SK-N-SH (cell line): ENCODE data around the gene ADORA3. TPM values are rescaled to one million over a fixed set of nuclear protein-coding genes. Genes with fewer than 3 reads are reported as not detected.

Experiments
- CTCF ChIA-PET: fragments of 300-600, 350-600 bp; formaldehyde crosslinking; extraction: SDS; loops from one replicate; lab custom pipeline; 2021; lab: Yijun Ruan, JAX
- POLR2A ChIA-PET: fragments of 350-600 bp; sonication (Branson Sonifier 250); formaldehyde crosslinking; extraction: SDS; loops from one replicate; lab custom pipeline; 2020; ENCODE audit warnings: antibody characterized with exemption, inconsistent platforms; lab: Yijun Ruan, JAX
- DNase-seq: peaks from one replicate; pipeline ENCODE4 v3.0.0; 2012
- H2AFZ ChIP-seq: fragments of 200-600 bp; sonication (generic); 2 replicates; pipeline ENCODE4 v1.8.1; 2016; ENCODE audit warnings: antibody characterized with exemption, mild to moderate bottlenecking, low read depth
- H3F3A ChIP-seq: fragments of 200-600 bp; sonication (generic); replicated peaks from 2 replicates; pipeline ENCODE3; 2016; ENCODE audit warnings: antibody characterized with exemption, mild to moderate bottlenecking; ENCODE audit not compliant: insufficient read depth
- H3K27ac ChIP-seq, 2 experiments: fragments of 200-500 bp in 1 of 2; fragments of 200-600 bp in 1 of 2; sonication (Bioruptor generic) in 1 of 2; sonication (generic), shearing (Covaris generic) in 1 of 2; 2 replicates each; pipeline versions ENCODE4 v1.5.1 to v1.6.1; 2014 to 2016; ENCODE audit warnings: low read depth in 2 of 2, inconsistent platforms in 1 of 2, low read length in 1 of 2, mild to moderate bottlenecking in 1 of 2, mixed read lengths in 1 of 2
- H3K27me3 ChIP-seq: fragments of 200-600 bp; sonication (generic), shearing (Covaris generic); 2 replicates; pipeline ENCODE4 v1.6.1; 2016; ENCODE audit warnings: mixed run types; ENCODE audit not compliant: insufficient read depth
- H3K36me3 ChIP-seq, 2 experiments: fragments of 200-500 bp in 1 of 2; fragments of 200-600 bp in 1 of 2; sonication (Bioruptor generic) in 1 of 2; sonication (generic) in 1 of 2; replicated peaks in 1 of 2; 2 replicates each; pipeline versions ENCODE3 to v1.5.1; 2014 to 2016; ENCODE audit warnings: low read length in 1 of 2, mild to moderate bottlenecking in 1 of 2; ENCODE audit not compliant: insufficient read depth in 2 of 2, control insufficient read depth in 1 of 2
- H3K4me1 ChIP-seq, 2 experiments: fragments of 200-500 bp in 1 of 2; fragments of 200-600 bp in 1 of 2; sonication (Bioruptor generic) in 1 of 2; sonication (generic), shearing (Covaris generic) in 1 of 2; 2 replicates each; pipeline versions ENCODE4 v1.5.1 to v1.6.1; 2014 to 2016; ENCODE audit warnings: low read depth in 1 of 2, low read length in 1 of 2, mixed run types in 1 of 2; ENCODE audit not compliant: insufficient read depth in 2 of 2, control insufficient read depth in 1 of 2
- H3K4me2 ChIP-seq: fragments of 200-600 bp; sonication (generic), shearing (Covaris generic); 2 replicates; pipeline ENCODE4 v1.6.1; 2017; ENCODE audit warnings: mixed run types
- H3K4me3 ChIP-seq, 2 experiments: fragments of 200-500 bp in 1 of 2; fragments of 200-600 bp in 1 of 2; sonication (Bioruptor generic) in 1 of 2; sonication (generic), shearing (Covaris generic) in 1 of 2; 2 replicates each; pipeline versions ENCODE4 v1.5.1 to v1.8.1; 2014 to 2016; ENCODE audit warnings: low read depth in 2 of 2, inconsistent platforms in 1 of 2, low read length in 1 of 2, mild to moderate bottlenecking in 1 of 2, mixed read lengths in 1 of 2, moderate library complexity in 1 of 2
- H3K79me2 ChIP-seq: fragments of 200-600 bp; sonication (generic); 2 replicates; pipeline ENCODE4 v1.8.1; 2017; ENCODE audit warnings: mild to moderate bottlenecking; ENCODE audit not compliant: insufficient read depth
- H3K9ac ChIP-seq: fragments of 200-600 bp; sonication (generic); 2 replicates; pipeline ENCODE4 v1.6.1; 2017; ENCODE audit warnings: mixed run types
- H3K9me2 ChIP-seq: fragments of 200-600 bp; sonication (generic); 2 replicates; pipeline ENCODE4 v1.6.1; 2017; ENCODE audit warnings: mixed run types
- H3K9me3 ChIP-seq: fragments of 200-600 bp; sonication (generic); 2 replicates; pipeline ENCODE4 v1.6.1; 2017; ENCODE audit warnings: mixed run types, mild to moderate bottlenecking, moderate library complexity
- H4K20me1 ChIP-seq: fragments of 200-600 bp; sonication (generic); 2 replicates; pipeline ENCODE4 v1.6.1; 2017; ENCODE audit warnings: mild to moderate bottlenecking, mixed run types; ENCODE audit not compliant: insufficient read depth
- CHD2 ChIP-seq: fragments of 150-350 bp; IDR thresholded peaks from 2 replicates; pipeline ENCODE4 v1.6.1; 2018; ENCODE audit warnings: low read length; ENCODE audit not compliant: partially characterized antibody
- EP300 ChIP-seq, 2 experiments: IDR thresholded peaks; 2 replicates each; pipeline versions ENCODE4 v1.4.0 to v1.6.1; 2012; ENCODE audit warnings: borderline replicate concordance in 1 of 2, low read depth in 1 of 2, low read length in 1 of 2
- EZH2phosphoT487 ChIP-seq: fragments of 200-600 bp; sonication (generic); IDR thresholded peaks from 2 replicates; pipeline ENCODE4 v1.6.1; 2017; ENCODE audit warnings: low read depth, mixed run types, mild to moderate bottlenecking, antibody characterized with exemption, moderate library complexity, borderline replicate concordance
- FOXJ3 ChIP-seq: sonication (generic); formaldehyde crosslinking; IDR thresholded peaks from 2 replicates; pipeline ENCODE4 v1.5.1; 2020; ENCODE audit warnings: mild to moderate bottlenecking, missing genetic modification reagents
- MXI1 ChIP-seq: IDR thresholded peaks from 2 replicates; pipeline ENCODE4 v1.6.1; 2012; ENCODE audit warnings: mild to moderate bottlenecking, low read depth, low read length, improper control_type of control experiment
- NFIC ChIP-seq: IDR thresholded peaks from 2 replicates; pipeline ENCODE4 v1.4.0; 2012; ENCODE audit warnings: borderline replicate concordance
- NRF1 ChIP-seq: IDR thresholded peaks from 2 replicates; pipeline ENCODE4 v1.6.1; 2012; ENCODE audit warnings: low read depth, mild to moderate bottlenecking, low read length
- POLR2AphosphoS5 ChIP-seq: IDR thresholded peaks from 2 replicates; pipeline ENCODE4 v1.6.1; 2012; ENCODE audit warnings: low read depth, low read length
- RAD21 ChIP-seq: IDR thresholded peaks from 2 replicates; pipeline ENCODE4 v1.6.1; 2012; ENCODE audit warnings: mild to moderate bottlenecking, low read length
- RCOR1 ChIP-seq: fragments of 150-350 bp; IDR thresholded peaks from 2 replicates; pipeline ENCODE4 v1.6.1; 2017; ENCODE audit warnings: antibody characterized with exemption, low read length
- RFX5 ChIP-seq: IDR thresholded peaks from 2 replicates; pipeline ENCODE4 v1.6.1; 2012; ENCODE audit warnings: mild to moderate bottlenecking, improper control_type of control experiment, low read length
- RXRA ChIP-seq: IDR thresholded peaks from 2 replicates; pipeline ENCODE4 v1.4.0; 2012; ENCODE audit warnings: low read depth, mild to moderate bottlenecking, borderline replicate concordance
- SIN3A ChIP-seq: IDR thresholded peaks from 2 replicates; pipeline ENCODE4 v1.6.1; 2012; ENCODE audit warnings: low read depth, mild to moderate bottlenecking, low read length, moderate library complexity, borderline replicate concordance
- SMC3 ChIP-seq: IDR thresholded peaks from 2 replicates; pipeline ENCODE4 v1.6.1; 2012; ENCODE audit warnings: low read depth, low read length, improper control_type of control experiment
- TAF1 ChIP-seq: IDR thresholded peaks from 2 replicates; pipeline ENCODE4 v1.6.1; 2012; ENCODE audit warnings: low read depth, mild to moderate bottlenecking, low read length, moderate library complexity, borderline replicate concordance
- TCF12 ChIP-seq: IDR thresholded peaks from 2 replicates; pipeline ENCODE4 v1.4.0; 2012
- TEAD4 ChIP-seq: IDR thresholded peaks from 2 replicates; pipeline ENCODE4 v1.4.0; 2012; ENCODE audit warnings: mild to moderate bottlenecking, borderline replicate concordance; ENCODE audit not compliant: insufficient read depth
- WGBS: methylation state at CpG from one replicate; pipeline ENCODE4 v1.1.6; 2017; ENCODE audit warnings: low lambda C conversion rate; 5-methylcytosine and 5-hydroxymethylcytosine counted together
- polyA plus RNA-seq, 3 experiments: library from polyadenylated mRNA; depleted of rRNA; stranded (reverse); fragments of >200 nt; gene quantifications; 2 replicates each; pipeline ENCODE4 v1.2.3, GENCODE V29; 2012
- TF ChIP-seq, protein P1 (sequence below): IDR thresholded peaks from 2 replicates; pipeline ENCODE4 v1.4.0; 2012; ENCODE audit warnings: low read depth, borderline replicate concordance
- TF ChIP-seq, protein P2 (sequence below): fragments of 150-350 bp; IDR thresholded peaks from 2 replicates; pipeline ENCODE4 v1.6.1; 2017; ENCODE audit warnings: antibody characterized with exemption, low read length, low read depth, borderline replicate concordance
- TF ChIP-seq, protein P3 (sequence below): IDR thresholded peaks from 2 replicates; pipeline ENCODE4 v1.4.0; 2012; ENCODE audit warnings: low read depth
- TF ChIP-seq, protein P4 (sequence below): IDR thresholded peaks from 2 replicates; pipeline ENCODE4 v1.4.0; 2012; ENCODE audit warnings: low read depth, borderline replicate concordance
- TF ChIP-seq, protein P5 (sequence below): IDR thresholded peaks from 2 replicates; pipeline ENCODE4; 2012
- TF ChIP-seq, protein P6 (sequence below): fragments of 150-350 bp; IDR thresholded peaks from 2 replicates; pipeline ENCODE4 v1.6.1; 2016; ENCODE audit warnings: mild to moderate bottlenecking, low read depth, low read length

The ADORA3 gene
- polyA plus RNA-seq, 1 of the 3 experiments (the other 2 are of a cell fraction): not detected

DNA sequence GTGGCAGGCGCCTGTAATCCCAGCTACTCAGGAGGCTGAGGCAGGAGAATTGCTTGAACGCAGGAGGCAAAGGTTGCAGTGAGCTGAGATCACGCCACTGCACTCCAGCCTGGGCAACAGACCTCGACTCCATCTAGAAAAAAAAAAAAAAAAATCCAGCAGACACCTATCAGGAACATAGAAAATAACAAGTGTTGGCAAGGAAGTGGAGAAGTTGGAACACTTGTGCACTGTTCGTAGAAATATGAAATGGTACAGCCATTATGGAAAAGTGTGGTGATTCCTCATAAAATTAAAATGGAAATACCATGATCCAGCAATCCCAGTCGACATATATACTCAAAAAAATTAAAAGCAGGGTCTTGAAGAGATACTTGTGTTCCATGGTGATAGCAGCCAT is 41.7 kb downstream of the ADORA3 start:
- peaks cover 14% of the 10 kb centered on the region for H3F3A ChIP-seq
- H3K79me2 ChIP-seq: no peaks in the 10 kb centered on the region
- no peak for DNase-seq
- H2AFZ ChIP-seq: no peak overlapping the region
- H3K9ac ChIP-seq: no peak overlapping the region
- no peaks in the 10 kb centered on the region for H3K9me3 ChIP-seq
- no peaks in the 10 kb centered on the region for H3K27me3 ChIP-seq
- no peaks in the 10 kb centered on the region for H4K20me1 ChIP-seq
- H3K4me1 ChIP-seq: peaks cover 0 to 8% of the 10 kb centered on the region in 2 experiments; a peak in 1 of 4 replicates
- no peak for TF ChIP-seq RAD21
- no peak for TF ChIP-seq RXRA
- TF ChIP-seq MXI1: no peak
- TF ChIP-seq, protein P1, sequence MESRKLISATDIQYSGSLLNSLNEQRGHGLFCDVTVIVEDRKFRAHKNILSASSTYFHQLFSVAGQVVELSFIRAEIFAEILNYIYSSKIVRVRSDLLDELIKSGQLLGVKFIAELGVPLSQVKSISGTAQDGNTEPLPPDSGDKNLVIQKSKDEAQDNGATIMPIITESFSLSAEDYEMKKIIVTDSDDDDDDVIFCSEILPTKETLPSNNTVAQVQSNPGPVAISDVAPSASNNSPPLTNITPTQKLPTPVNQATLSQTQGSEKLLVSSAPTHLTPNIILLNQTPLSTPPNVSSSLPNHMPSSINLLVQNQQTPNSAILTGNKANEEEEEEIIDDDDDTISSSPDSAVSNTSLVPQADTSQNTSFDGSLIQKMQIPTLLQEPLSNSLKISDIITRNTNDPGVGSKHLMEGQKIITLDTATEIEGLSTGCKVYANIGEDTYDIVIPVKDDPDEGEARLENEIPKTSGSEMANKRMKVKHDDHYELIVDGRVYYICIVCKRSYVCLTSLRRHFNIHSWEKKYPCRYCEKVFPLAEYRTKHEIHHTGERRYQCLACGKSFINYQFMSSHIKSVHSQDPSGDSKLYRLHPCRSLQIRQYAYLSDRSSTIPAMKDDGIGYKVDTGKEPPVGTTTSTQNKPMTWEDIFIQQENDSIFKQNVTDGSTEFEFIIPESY: no peak
- TF ChIP-seq, protein P2, sequence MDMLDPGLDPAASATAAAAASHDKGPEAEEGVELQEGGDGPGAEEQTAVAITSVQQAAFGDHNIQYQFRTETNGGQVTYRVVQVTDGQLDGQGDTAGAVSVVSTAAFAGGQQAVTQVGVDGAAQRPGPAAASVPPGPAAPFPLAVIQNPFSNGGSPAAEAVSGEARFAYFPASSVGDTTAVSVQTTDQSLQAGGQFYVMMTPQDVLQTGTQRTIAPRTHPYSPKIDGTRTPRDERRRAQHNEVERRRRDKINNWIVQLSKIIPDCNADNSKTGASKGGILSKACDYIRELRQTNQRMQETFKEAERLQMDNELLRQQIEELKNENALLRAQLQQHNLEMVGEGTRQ: no peak
- no peak for TF ChIP-seq TCF12
- TF ChIP-seq SMC3: no peak
- TF ChIP-seq, protein P3, sequence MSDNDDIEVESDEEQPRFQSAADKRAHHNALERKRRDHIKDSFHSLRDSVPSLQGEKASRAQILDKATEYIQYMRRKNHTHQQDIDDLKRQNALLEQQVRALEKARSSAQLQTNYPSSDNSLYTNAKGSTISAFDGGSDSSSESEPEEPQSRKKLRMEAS: no peak
- no peak for TF ChIP-seq TAF1
- TF ChIP-seq, protein P4, sequence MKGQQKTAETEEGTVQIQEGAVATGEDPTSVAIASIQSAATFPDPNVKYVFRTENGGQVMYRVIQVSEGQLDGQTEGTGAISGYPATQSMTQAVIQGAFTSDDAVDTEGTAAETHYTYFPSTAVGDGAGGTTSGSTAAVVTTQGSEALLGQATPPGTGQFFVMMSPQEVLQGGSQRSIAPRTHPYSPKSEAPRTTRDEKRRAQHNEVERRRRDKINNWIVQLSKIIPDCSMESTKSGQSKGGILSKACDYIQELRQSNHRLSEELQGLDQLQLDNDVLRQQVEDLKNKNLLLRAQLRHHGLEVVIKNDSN: no peak
- no peak for TF ChIP-seq RCOR1
- no peak for TF ChIP-seq EP300 (IDR thresholded peaks at IDR 0.05; ENCODE audit: borderline replicate concordance in 1 of 2, low read depth in 1 of 2, low read length in 1 of 2)
- TF ChIP-seq POLR2AphosphoS5: no peak
- 88% methylated on average over 6 of the region's 6 CpGs for WGBS
- POLR2A ChIA-PET: no interaction called here
- CTCF ChIA-PET: interaction anchor here (0.6 to 2.1 kb wide), 3 partner anchors 9 to 186 kb away, joined by 3 to 5 read pairs (median 3); no protein-coding TSS in a partner anchor
- H3K27ac ChIP-seq: no peak overlapping the region
- H3K4me3 ChIP-seq: no peak overlapping the region
- H3K36me3 ChIP-seq: peaks cover 55 to 67% of the 10 kb centered on the region in 2 experiments
- H3K9me2 ChIP-seq: no peaks in the 10 kb centered on the region
- no peak overlapping the region for H3K4me2 ChIP-seq

DNA sequence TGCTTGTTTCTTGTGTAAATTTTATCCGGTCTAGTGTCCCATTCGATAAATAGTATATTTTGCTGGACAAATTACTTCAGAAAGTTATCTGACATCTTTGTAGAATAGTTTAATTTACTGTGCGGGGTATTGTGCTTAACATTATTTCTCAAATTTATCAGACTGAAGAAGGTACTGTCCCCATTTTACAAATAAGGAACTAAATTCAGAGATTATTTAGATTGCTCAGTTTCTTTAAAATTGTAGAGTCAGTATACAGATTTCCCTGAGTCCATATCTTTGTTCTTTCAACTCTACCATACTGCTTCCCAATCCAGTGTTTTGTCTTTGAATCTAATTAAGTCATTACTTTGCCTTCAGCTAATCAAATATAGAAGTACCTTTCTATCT is 47.8 kb downstream of the ADORA3 start:
- Histone ChIP-seq H3K9me3 (no peaks in the 10 kb centered on the region), H3K4me3 (no peak overlapping the region), H2AFZ (no peak overlapping the region), H3K27me3 (no peaks in the 10 kb centered on the region), H3F3A (no peaks in the 10 kb centered on the region), H3K27ac (no peak overlapping the region; a peak in 1 of 4 replicates), H3K9me2 (no peaks in the 10 kb centered on the region), H3K4me1 (peaks cover 0 to 5% of the 10 kb centered on the region in 2 experiments; a peak in 2 of 4 replicates), H3K79me2 (peaks cover 43% of the 10 kb centered on the region), H3K4me2 (no peak overlapping the region), H3K36me3 (peaks cover 81 to 84% of the 10 kb centered on the region in 2 experiments), H3K9ac (no peak overlapping the region), H4K20me1 (no peaks in the 10 kb centered on the region)
- 94% methylated on average over 3 of the region's 3 CpGs for WGBS
- DNase-seq: no peak
- ChIA-PET POLR2A (no interaction called here), CTCF (no interaction called here)
- TF ChIP-seq, protein P5, sequence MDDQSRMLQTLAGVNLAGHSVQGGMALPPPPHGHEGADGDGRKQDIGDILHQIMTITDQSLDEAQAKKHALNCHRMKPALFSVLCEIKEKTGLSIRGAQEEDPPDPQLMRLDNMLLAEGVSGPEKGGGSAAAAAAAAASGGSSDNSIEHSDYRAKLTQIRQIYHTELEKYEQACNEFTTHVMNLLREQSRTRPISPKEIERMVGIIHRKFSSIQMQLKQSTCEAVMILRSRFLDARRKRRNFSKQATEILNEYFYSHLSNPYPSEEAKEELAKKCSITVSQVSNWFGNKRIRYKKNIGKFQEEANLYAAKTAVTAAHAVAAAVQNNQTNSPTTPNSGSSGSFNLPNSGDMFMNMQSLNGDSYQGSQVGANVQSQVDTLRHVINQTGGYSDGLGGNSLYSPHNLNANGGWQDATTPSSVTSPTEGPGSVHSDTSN: no peak
- TF ChIP-seq RXRA (no peak), TEAD4 (no peak), EZH2phosphoT487 (no peak), TCF12 (no peak), RAD21 (no peak), NFIC (no peak), RFX5 (no peak), NRF1 (no peak), FOXJ3 (CRISPR knock-in tag) (no peak), CHD2 (no peak), MXI1 (no peak), TAF1 (no peak), SIN3A (no peak)
- TF ChIP-seq, protein P6, sequence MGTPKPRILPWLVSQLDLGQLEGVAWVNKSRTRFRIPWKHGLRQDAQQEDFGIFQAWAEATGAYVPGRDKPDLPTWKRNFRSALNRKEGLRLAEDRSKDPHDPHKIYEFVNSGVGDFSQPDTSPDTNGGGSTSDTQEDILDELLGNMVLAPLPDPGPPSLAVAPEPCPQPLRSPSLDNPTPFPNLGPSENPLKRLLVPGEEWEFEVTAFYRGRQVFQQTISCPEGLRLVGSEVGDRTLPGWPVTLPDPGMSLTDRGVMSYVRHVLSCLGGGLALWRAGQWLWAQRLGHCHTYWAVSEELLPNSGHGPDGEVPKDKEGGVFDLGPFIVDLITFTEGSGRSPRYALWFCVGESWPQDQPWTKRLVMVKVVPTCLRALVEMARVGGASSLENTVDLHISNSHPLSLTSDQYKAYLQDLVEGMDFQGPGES: no peak
